ENCODE data around the gene RPS19BP1.

The RPS19BP1 gene, protein sequence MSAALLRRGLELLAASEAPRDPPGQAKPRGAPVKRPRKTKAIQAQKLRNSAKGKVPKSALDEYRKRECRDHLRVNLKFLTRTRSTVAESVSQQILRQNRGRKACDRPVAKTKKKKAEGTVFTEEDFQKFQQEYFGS
- 20.6 to 113 (median 52.6) reads per million in 17 experiments for total RNA-seq

DNA sequence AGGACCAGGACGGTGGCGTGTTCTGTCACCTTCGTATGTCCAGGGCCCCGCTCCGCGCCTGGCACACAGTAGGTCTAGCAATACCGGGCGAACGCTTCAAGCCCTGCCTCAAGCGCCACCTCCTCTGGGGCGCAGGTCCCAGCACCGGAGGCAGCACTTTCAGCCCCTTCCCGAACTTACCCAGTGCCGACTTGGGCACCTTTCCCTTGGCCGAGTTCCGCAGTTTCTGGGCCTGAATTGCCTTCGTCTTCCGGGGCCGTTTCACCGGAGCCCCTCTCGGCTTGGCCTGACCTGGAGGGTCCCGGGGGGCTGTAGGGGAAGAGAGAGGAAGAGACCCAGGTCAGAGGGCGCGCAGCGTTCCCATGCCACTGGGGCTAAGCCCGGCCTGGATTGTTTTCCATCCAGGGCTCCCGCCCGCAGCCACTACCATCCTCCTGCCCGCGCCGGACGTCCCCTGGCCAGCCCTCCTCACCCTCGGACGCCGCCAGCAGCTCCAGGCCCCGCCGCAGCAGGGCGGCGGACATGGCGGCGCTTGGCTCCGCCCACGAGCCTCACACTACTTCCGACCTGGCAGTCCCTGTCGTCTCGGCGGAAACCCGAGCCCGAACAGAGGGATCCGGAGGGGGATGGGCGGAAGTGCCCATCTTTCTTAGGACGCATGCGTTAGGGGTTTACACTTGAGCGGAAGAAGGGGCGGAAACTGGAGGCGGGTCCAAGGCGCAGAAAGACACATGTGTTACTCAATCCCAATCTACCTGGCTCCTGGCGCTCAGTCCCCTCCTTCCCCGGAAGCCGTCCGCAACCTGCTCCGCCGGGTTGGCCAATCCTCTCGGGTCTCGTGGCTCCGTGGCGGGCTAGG, at the start of gene RPS19BP1:
RPS19BP1 (minus strand) TSS at position 534 of the 859 bp plus-strand sequence; CDS start at position 524, 10 bp downstream.
- peak; percentile 97 to 98 (median 98) for DNase-seq

- DNase-seq, result no peak
These were observed 48.8 kb upstream of the RPS19BP1 start for GRCh38 chr22:39581303-39581702.

GRCh38 chr22:39580795-39581194, 48.2 kb upstream of the RPS19BP1 start:
- no peak for DNase-seq

- DNase-seq, result no peak
These were observed 47.5 kb upstream of the RPS19BP1 start for GRCh38 chr22:39580006-39580441.

GRCh38 chr22:39577900-39578299, 45.4 kb upstream of the RPS19BP1 start:
- no peak for DNase-seq

DNA sequence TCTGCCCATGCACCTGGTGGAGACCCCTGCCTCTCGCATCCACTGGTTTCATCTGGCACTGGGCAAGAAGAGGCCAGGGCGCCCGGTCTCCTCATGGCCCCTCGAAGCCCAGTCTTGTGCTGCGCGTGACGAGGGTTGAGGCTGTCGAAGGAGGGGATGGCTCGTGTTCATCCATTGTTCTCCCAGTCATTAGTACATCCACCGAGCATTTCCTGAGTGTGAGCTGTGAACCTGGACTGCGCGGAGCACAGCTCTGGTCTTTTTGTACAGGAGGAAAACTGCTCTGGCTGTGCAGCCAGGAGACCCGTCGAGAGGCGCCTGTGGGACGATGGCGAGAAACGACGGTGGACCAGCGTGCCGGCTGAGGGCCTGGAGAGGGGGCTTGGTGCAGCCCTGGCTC, 44.8 kb upstream of the RPS19BP1 start:
- no peak for DNase-seq

- no peak for DNase-seq
These were observed 43.5 kb upstream of the RPS19BP1 start for GRCh38 chr22:39576027-39576426.

GRCh38 chr22:39575552-39575825, 42.9 kb upstream of the RPS19BP1 start:
- no peak for DNase-seq

GRCh38 chr22:39574779-39575551, 42.4 kb upstream of the RPS19BP1 start:
- no peak for DNase-seq

DNA sequence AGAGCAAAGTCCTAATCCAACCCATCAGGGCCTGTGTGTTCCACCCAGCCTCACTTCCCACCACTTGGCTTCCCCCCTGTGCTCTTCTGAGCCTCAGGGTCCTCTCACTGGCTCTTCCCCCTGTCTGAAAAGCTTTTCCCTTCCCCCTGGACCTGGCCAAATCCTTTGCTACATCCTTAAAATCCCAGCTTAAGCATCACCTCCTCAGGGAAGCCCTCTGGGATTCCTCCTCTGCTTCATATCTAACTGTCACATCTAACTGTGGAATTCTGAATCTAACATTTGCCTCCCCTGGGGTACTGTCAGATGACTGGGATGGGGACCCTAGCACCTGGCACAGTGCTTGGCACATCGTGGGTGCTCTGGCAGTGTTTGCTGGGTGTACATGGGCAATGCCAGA, 39.0 kb upstream of the RPS19BP1 start:
- no peak for DNase-seq

DNA sequence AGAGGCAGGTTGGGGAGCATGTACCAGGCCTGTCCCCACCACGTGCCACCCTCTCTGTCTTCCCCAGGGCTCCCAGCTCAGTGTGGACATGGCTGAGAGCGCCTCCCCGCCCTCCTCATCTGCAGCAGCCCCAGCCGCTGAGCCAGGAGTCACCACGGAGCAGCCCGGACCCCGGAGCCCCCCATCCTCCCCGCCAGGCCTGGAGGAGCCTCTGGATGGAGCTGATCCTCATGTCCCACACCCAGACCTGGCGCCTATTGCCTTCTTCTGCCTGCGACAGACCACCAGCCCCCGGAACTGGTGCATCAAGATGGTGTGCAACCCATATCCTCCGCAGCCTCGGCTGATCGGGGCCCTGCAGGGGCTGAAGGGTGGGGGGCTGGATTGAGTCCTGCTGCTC, 38.1 kb upstream of the RPS19BP1 start, which contains the start of gene CACNA1I:
CACNA1I (plus strand) TSS at position 89 of the 400 bp plus-strand sequence; CDS start at position 89, 0 bp downstream.
- DNase-seq, result no peak

DNA sequence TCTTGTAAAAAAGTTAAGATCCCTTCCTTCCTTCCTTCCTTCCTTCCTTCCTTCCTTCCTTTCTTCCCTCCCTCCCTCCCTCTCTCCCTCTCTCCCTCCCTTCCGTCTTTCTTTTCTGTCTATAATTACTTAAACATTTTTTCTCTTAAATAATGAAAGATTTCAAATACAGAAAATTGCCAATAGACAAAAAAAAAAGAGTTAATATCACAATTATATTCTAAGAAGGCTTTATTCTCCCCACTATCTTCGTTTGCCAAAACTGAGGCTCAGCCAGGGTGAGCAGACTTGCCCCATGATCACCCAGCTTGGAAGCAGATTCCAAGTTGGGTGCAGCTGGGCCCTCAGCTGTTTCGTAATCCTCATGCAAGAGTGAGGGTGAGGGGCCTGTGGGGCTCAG, 37.7 kb upstream of the RPS19BP1 start:
- no peak for DNase-seq

DNA sequence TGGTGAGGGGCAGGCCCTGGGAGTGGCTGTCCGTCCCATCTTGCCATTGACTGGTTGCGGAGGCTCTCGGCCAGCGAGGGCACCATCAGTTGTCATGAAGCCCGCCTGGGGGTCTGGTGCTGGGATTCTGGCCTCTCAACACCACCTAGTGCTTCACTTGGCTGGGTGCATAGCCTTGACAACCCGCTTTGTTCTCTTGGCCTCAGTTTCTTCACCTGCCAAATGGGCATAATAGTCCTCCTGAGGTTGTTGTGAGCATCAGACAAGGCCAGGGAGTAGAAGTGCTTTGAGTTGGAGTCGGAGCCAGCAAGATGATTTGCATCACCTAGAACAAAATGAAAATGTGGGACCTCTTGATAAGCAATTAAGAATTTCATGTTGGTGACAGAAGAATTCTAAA, 36.5 kb upstream of the RPS19BP1 start:
- no peak for DNase-seq

DNA sequence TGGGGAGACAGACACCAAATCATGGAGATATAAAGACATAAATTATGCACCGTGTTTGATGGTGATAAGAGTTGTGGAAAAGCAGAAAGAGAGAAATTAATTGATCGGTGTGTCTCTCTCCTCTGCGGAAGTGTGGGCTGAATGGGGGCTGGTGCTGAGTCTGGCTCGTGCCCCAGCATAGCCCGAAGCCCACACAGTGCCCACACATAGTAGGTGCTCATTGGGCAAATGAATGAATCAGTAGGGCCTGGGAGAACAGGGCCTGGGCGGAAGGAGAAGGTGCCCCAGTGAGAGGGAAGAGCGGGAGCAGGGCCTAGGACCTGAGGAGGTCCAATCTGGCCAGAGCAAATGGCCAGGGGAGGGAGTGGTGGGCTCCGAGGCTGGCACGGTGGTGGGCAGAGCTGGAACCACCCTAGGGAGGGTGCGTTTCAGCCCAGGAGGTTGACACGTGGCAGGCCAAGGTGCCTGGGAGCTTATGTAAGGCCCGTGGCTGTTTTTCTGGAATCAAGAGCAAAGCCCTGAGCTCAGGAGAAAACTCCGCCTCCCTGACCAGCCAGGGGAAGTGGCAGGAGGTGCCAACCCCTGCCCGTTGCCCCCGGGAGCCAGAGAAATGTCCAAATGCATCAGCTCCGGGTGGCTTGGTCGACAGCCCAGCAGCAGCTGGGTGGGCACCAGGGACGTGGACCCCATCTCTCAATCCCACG, 35.9 kb upstream of the RPS19BP1 start:
- no peak for DNase-seq

- DNase-seq, result no peak
These were observed 34.8 kb upstream of the RPS19BP1 start for GRCh38 chr22:39567135-39567946.

DNA sequence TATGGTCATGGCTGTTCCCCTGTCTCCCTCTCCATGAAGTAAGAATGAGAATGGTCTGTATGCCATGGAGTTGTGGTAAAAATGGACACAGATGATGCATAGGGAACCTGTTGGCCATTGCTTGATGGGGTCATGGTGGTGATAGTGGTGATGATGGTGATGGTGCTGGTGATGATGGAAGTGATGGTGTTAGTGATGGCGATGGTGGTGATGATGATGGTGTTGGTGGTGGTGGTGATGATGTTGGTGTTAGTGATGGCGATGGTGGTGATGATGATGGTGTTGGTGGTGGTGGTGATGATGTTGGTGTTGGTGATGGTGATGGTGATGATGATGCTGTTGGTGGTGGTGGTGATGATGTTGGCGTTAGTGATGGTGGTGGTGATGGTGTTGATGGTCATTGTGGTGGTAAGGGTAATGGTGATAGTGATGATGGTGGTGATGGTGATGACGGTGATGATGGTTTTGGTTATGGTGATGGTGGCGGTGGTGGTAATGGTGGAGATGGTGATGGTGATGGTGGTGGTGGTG, 32.9 kb upstream of the RPS19BP1 start:
- DNase-seq, result no peak

GRCh38 chr22:39563571-39564428, 31.3 kb upstream of the RPS19BP1 start:
- no peak for DNase-seq

- DNase-seq, result no peak
These were observed 30.4 kb upstream of the RPS19BP1 start for GRCh38 chr22:39562839-39563489.

DNA sequence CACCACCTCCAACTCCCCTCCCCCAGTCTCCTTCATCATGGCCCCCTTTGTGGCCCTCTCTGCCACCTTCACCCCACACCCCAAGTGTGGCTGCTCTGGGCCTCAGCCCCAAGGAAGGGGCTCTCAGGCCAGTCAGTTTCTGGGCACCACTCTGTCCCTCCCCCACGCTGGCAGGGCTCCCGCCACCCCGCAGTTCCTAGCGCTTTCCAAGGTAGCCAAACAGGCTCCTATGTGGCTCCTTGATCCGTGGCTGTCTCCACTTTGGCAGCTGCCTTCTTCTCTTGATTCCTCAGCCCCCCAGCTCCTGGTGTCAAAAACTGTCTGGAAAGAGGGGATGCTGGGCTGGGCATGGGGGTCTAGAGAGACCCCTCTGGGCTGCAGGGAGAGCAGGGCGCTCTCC, 27.6 kb upstream of the RPS19BP1 start:
- no peak for DNase-seq
